GF-D8 (cell line): ENCODE data around the gene PIANP.
"Not testable (repeated sequence)": the region's sequence is repeated elsewhere in the genome, so short reads cannot be mapped to it uniquely, and the experiment has no call there.

Source experiments
- DNase-seq: peaks from one replicate; lab custom pipeline; 2025; lab: John Stamatoyannopoulos, UW

The PIANP gene

GRCh38 chr12:6700646-6701051, at the start of gene PIANP:
Gene PIANP (minus strand): TSS chr12:6700815. CDS start chr12:6698061, 2,754 bp downstream.
- DNase-seq = no peak

- no peak for DNase-seq
These were observed 48.1 kb upstream of the PIANP start for GRCh38 chr12:6748761-6749160.

- DNase-seq = no peak
These were observed 46.6 kb upstream of the PIANP start for GRCh38 chr12:6747216-6747615.

GRCh38 chr12:6745741-6746525, 45.3 kb upstream of the PIANP start:
- peak; percentile 81 for DNase-seq

- not testable (repeated sequence) for DNase-seq
These were observed 42.7 kb upstream of the PIANP start for GRCh38 chr12:6743300-6743699.

GRCh38 chr12:6742834-6743233, 42.2 kb upstream of the PIANP start:
- no peak for DNase-seq

GRCh38 chr12:6742080-6742479, 41.5 kb upstream of the PIANP start:
- DNase-seq = not testable (repeated sequence)

GRCh38 chr12:6736754-6737153, 36.1 kb upstream of the PIANP start:
- DNase-seq = no peak

GRCh38 chr12:6735448-6736191, 35.0 kb upstream of the PIANP start:
- DNase-seq = peak; percentile 31

GRCh38 chr12:6734506-6735387, 34.1 kb upstream of the PIANP start:
- DNase-seq = no peak

- no peak for DNase-seq
These were observed 29.6 kb upstream of the PIANP start for GRCh38 chr12:6730169-6730568.

- DNase-seq = no peak
These were observed 28.6 kb upstream of the PIANP start for GRCh38 chr12:6729186-6729585.

- no peak for DNase-seq
These were observed 24.7 kb upstream of the PIANP start for GRCh38 chr12:6725350-6725749.

GRCh38 chr12:6724409-6724797, 23.8 kb upstream of the PIANP start:
- peak; percentile 10 for DNase-seq

GRCh38 chr12:6723607-6724408, 23.2 kb upstream of the PIANP start, which contains the start of gene COPS7A:
Gene COPS7A (plus strand): TSS chr12:6724046. CDS start chr12:6724657, 611 bp downstream.
- DNase-seq = peak; percentile 97

GRCh38 chr12:6722863-6723262, 22.2 kb upstream of the PIANP start:
- DNase-seq = peak; percentile 3

GRCh38 chr12:6716874-6717437, 16.3 kb upstream of the PIANP start:
- no peak for DNase-seq

- DNase-seq = not testable (repeated sequence)
These were observed 15.6 kb upstream of the PIANP start for GRCh38 chr12:6716031-6716873.

GRCh38 chr12:6708960-6709394, 8.4 kb upstream of the PIANP start:
- DNase-seq = no peak

- DNase-seq = not testable (repeated sequence)
These were observed 7.7 kb upstream of the PIANP start for GRCh38 chr12:6708351-6708750.
